Hepatocyte (in vitro differentiated cells): ENCODE data around the gene CACNA2D4. TPM values are rescaled to one million over a fixed set of nuclear protein-coding genes. Genes with fewer than 3 reads are reported as not detected.

ENCODE experiments used
- DNase-seq: peaks from one replicate; pipeline ENCODE4 v3.0.0-alpha.2; 2016; ENCODE audit warnings: low spot score
- H2AFZ ChIP-seq: fragments of 200-600 bp; sonication (generic); 2 replicates; pipeline ENCODE4 v1.6.0; 2016; ENCODE audit warnings: antibody characterized with exemption, mild to moderate bottlenecking
- H3K27ac ChIP-seq: fragments of 200-600 bp; sonication (generic); 2 replicates; pipeline ENCODE4 v1.5.1; 2016; ENCODE audit warnings: mild to moderate bottlenecking
- H3K27me3 ChIP-seq: fragments of 200-600 bp; sonication (generic); 2 replicates; pipeline ENCODE4 v1.6.1; 2016
- H3K36me3 ChIP-seq: fragments of 200-600 bp; sonication (generic); replicated peaks from 2 replicates; pipeline ENCODE4 v1.5.1; 2016; ENCODE audit warnings: low read depth; ENCODE audit not compliant: insufficient read depth
- H3K4me1 ChIP-seq: fragments of 200-600 bp; sonication (generic); 2 replicates; pipeline ENCODE4 v1.5.1; 2016; ENCODE audit warnings: mild to moderate bottlenecking, moderate library complexity; ENCODE audit not compliant: insufficient read depth
- H3K4me2 ChIP-seq: fragments of 200-600 bp; sonication (generic); 2 replicates; pipeline ENCODE4 v1.6.0; 2016
- H3K4me3 ChIP-seq: fragments of 200-600 bp; sonication (generic); 2 replicates; pipeline ENCODE4 v1.5.1; 2016; ENCODE audit warnings: mild to moderate bottlenecking
- H3K79me2 ChIP-seq: fragments of 200-600 bp; sonication (generic); 2 replicates; pipeline ENCODE4 v1.6.0; 2017; ENCODE audit warnings: mild to moderate bottlenecking
- H3K9me2 ChIP-seq: fragments of 200-600 bp; sonication (generic); replicated peaks from 2 replicates; pipeline ENCODE4 v1.6.0; 2017; ENCODE audit warnings: mild to moderate bottlenecking; ENCODE audit not compliant: insufficient read depth
- H3K9me3 ChIP-seq: fragments of 200-600 bp; sonication (generic); 2 replicates; pipeline ENCODE4 v1.5.1; 2016; ENCODE audit warnings: low read depth, mild to moderate bottlenecking
- H4K20me1 ChIP-seq: fragments of 200-600 bp; sonication (generic); 2 replicates; pipeline ENCODE4 v1.6.0; 2016; ENCODE audit warnings: mild to moderate bottlenecking; ENCODE audit not compliant: insufficient read depth, poor library complexity, severe bottlenecking
- EZH2 ChIP-seq: fragments of 200-600 bp; sonication (generic); IDR thresholded peaks from 2 replicates; pipeline ENCODE4 v1.6.1; 2016; ENCODE audit warnings: antibody characterized with exemption, mild to moderate bottlenecking, borderline replicate concordance
- EZH2phosphoT487 ChIP-seq: fragments of 200-600 bp; sonication (generic); IDR thresholded peaks from one replicate; pipeline ENCODE4 v1.6.1; 2018; ENCODE audit warnings: antibody characterized with exemption, mild to moderate bottlenecking, low read depth, moderate library complexity; ENCODE audit not compliant: unreplicated experiment, severe bottlenecking
- WGBS: methylation state at CpG from one replicate; pipeline ENCODE4 v1.1.6; 2016; ENCODE audit warnings: low lambda C conversion rate; ENCODE audit errors: missing lambda C conversion rate; 5-methylcytosine and 5-hydroxymethylcytosine counted together
- polyA plus RNA-seq: library from polyadenylated mRNA; unstranded; fragments of >200 nt; fragmentation: Nextera tagmentation; extraction: Ambion mirVana; gene quantifications from 2 replicates; pipeline ENCODE4 v1.2.1, GENCODE V29; 2016
- total RNA-seq: library from RNA; depleted of rRNA; stranded (reverse); fragments of >200 nt; gene quantifications from 2 replicates; pipeline ENCODE4 v1.2.3, GENCODE V29; 2014
- TF ChIP-seq, protein P1 (sequence below): fragments of 200-600 bp; sonication (generic); IDR thresholded peaks from 2 replicates; pipeline ENCODE4 v1.5.1; 2016; ENCODE audit warnings: antibody characterized with exemption, mild to moderate bottlenecking; ENCODE audit not compliant: poor library complexity

The CACNA2D4 gene
- total and polyA plus RNA-seq, 2 experiments from 2014 or later, result 1.3 to 2.1 TPM

GRCh38 chr12:1782215-1782614, 136.2 kb downstream of the CACNA2D4 start:
- peaks cover 20% of the 10 kb centered on the region for H3K79me2 ChIP-seq
- no peaks in the 10 kb centered on the region for H4K20me1 ChIP-seq
- H2AFZ ChIP-seq, result no peak overlapping the region
- DNase-seq, result no peak
- no peak overlapping the region for H3K4me2 ChIP-seq
- no peak overlapping the region for H3K4me3 ChIP-seq
- TF ChIP-seq, protein P1, sequence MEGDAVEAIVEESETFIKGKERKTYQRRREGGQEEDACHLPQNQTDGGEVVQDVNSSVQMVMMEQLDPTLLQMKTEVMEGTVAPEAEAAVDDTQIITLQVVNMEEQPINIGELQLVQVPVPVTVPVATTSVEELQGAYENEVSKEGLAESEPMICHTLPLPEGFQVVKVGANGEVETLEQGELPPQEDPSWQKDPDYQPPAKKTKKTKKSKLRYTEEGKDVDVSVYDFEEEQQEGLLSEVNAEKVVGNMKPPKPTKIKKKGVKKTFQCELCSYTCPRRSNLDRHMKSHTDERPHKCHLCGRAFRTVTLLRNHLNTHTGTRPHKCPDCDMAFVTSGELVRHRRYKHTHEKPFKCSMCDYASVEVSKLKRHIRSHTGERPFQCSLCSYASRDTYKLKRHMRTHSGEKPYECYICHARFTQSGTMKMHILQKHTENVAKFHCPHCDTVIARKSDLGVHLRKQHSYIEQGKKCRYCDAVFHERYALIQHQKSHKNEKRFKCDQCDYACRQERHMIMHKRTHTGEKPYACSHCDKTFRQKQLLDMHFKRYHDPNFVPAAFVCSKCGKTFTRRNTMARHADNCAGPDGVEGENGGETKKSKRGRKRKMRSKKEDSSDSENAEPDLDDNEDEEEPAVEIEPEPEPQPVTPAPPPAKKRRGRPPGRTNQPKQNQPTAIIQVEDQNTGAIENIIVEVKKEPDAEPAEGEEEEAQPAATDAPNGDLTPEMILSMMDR, result no peak
- TF ChIP-seq EZH2 (no peak), EZH2phosphoT487 (no peak)
- no peaks in the 10 kb centered on the region for H3K36me3 ChIP-seq
- H3K9me3 ChIP-seq, result no peaks in the 10 kb centered on the region
- no peaks in the 10 kb centered on the region for H3K27me3 ChIP-seq
- H3K27ac ChIP-seq, result no peak overlapping the region
- peaks cover 12% of the 10 kb centered on the region for H3K4me1 ChIP-seq
- H3K9me2 ChIP-seq, result no peaks in the 10 kb centered on the region
- WGBS, result 65% methylated on average over 2 of the region's 2 CpGs

GRCh38 chr12:1781772-1782171, 136.7 kb downstream of the CACNA2D4 start:
- H4K20me1 ChIP-seq, result peaks cover 2% of the 10 kb centered on the region

DNA sequence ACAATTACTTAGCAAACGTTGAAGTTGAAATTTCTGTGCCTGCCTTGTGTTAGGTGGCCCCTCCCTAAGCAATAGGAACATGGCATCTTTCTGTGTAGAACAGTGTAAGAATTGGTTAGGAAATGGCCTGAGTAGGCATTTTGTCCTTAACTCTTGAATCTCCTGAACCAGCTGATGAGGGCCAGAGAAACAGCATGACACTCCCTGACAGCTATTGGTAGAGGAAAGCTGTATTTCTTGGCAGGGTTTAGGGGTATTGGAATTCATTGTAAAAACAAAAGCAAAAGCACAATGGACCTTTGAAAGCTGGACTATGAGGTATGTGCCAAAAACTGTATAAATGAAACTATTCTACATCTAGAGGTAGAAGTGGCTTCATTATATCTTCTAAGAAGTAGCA, 138.7 kb downstream of the CACNA2D4 start:
- DNase-seq, result no peak
- H3K27ac ChIP-seq, result no peak overlapping the region

More at GRCh38 chr12:1781772-1782171, 136.7 kb downstream of the CACNA2D4 start:
- Histone ChIP-seq H3K4me2 (no peak overlapping the region), H3K9me2 (no peaks in the 10 kb centered on the region), H2AFZ (no peak overlapping the region), H3K9me3 (no peaks in the 10 kb centered on the region), H3K36me3 (no peaks in the 10 kb centered on the region), H3K4me3 (no peak overlapping the region), H3K27me3 (no peaks in the 10 kb centered on the region), H3K27ac (no peak overlapping the region), H3K79me2 (peaks cover 20% of the 10 kb centered on the region), H3K4me1 (peaks cover 13% of the 10 kb centered on the region)
- TF ChIP-seq EZH2 (no peak), EZH2phosphoT487 (no peak)
- TF ChIP-seq, protein P1, result no peak
- DNase-seq, result no peak
- WGBS, result 31% methylated on average over 2 of the region's 2 CpGs

More for the DNA sequence above, 138.7 kb downstream of the CACNA2D4 start:
- Histone ChIP-seq H3K4me1 (peaks cover 20% of the 10 kb centered on the region), H3K9me3 (no peaks in the 10 kb centered on the region), H3K79me2 (peaks cover 20% of the 10 kb centered on the region), H3K4me2 (no peak overlapping the region), H2AFZ (no peak overlapping the region), H3K27me3 (no peaks in the 10 kb centered on the region), H3K4me3 (no peak overlapping the region), H4K20me1 (peaks cover 2% of the 10 kb centered on the region), H3K9me2 (no peaks in the 10 kb centered on the region), H3K36me3 (no peaks in the 10 kb centered on the region)
- 74% methylated on average over 1 of the region's 1 CpG for WGBS
- TF ChIP-seq, protein P1, result no peak
- TF ChIP-seq EZH2 (no peak), EZH2phosphoT487 (no peak)
